Measurements from ENCODE around the gene GNPTG.

DNA sequence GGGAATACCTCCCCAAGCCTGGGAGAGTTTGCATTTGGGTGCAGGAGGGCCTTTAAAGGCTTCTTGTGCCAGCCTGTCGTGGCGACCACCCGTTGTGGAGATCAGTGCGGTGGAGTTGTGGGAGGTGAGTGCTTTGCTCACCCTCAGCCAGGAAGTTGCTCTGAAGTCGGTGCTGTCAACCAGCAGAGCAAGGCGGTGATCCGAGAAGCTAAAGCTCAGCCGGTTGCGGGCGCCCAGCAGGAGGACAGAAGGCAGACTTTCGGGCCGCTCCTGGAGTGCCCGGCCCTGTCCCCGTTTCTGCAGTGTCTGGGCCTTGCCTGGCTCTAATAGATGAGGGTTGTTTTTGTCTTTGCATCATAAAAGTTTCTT lies 40.9 kb upstream of the GNPTG start:
- TF ChIP-seq, protein P1, sequence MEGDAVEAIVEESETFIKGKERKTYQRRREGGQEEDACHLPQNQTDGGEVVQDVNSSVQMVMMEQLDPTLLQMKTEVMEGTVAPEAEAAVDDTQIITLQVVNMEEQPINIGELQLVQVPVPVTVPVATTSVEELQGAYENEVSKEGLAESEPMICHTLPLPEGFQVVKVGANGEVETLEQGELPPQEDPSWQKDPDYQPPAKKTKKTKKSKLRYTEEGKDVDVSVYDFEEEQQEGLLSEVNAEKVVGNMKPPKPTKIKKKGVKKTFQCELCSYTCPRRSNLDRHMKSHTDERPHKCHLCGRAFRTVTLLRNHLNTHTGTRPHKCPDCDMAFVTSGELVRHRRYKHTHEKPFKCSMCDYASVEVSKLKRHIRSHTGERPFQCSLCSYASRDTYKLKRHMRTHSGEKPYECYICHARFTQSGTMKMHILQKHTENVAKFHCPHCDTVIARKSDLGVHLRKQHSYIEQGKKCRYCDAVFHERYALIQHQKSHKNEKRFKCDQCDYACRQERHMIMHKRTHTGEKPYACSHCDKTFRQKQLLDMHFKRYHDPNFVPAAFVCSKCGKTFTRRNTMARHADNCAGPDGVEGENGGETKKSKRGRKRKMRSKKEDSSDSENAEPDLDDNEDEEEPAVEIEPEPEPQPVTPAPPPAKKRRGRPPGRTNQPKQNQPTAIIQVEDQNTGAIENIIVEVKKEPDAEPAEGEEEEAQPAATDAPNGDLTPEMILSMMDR (IDR thresholded peaks at IDR 0.05), result no peak
- no peak for TF ChIP-seq POLR2A (IDR thresholded peaks at IDR 0.05)
